EL (cell line): Measurements from ENCODE around the gene CHRNA4.

Experiments
- DNase-seq: peaks from one replicate; pipeline ENCODE4 v3.0.0-alpha.2; 2016

The CHRNA4 gene

DNA sequence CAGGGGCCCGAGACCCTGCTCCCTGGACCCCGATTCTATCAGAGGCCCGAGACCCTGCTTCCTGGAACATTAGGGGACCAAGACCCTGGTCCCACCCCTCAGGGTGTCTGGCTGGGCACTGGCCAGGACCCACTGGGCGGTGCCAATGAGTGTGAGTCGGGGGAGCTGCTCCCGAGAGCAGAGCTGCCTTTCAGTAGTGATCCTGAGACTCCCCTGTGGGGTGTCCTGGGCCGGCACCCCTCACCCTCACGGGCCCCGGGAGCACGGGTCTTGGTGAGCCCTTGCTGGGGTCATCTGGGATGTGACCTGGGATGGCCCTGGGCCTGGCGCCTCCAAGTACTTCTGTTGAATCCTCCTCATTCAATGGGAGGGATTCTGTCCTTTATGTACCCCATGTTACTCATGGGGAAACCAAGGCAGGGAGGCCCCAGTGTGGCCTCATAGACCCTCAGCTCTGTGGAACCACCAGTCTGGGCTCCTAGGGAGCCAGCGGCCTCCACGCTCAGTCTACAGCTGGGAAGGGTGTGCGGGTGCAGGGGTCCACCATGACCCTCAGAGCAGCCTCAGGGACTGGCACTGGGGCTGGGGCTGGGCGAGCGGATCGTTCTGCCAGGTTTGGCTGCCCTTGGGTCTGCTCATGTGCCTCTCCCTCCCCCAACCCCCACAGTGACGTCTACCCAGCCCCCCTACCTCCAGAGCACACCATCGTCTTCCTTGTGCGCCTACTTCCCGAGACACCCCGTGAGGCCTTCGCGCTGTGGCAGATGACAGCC, 42.6 kb downstream of the CHRNA4 start:
- DNase-seq = no peak

DNA sequence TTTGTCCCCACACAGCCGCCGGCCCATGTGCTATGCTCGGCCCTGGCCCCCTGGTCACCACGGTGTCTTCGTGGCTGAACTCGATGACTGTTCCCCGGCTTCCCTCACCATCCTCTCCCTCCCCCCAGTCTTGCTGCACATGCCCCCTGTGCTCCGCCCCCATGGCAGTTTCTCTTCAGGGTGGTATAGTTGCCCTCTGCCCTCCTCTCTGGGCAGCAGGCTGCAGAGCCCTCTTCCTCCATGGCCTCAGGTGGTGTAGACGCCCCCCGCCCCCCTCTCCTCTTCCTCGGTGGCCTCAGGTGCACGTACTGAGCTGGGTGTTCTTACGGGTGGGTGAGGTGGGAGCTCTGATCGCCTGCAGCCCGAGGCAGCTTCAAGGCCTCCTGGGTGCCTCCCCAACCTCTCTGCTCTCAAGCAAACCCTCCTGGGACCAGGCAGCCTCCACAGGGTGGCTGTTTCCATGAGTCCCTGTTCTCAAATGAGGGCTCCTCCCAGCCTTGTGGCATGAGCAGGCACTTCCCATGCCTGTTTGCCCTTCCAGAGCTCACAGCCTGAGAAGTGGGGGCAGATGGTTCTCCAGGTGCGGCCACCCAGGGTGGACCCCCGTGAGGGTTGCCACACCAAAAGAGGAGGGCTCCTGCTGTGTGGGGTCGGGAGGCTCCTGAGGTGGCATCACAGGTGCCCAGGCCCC, 43.4 kb downstream of the CHRNA4 start:
- DNase-seq = no peak

DNA sequence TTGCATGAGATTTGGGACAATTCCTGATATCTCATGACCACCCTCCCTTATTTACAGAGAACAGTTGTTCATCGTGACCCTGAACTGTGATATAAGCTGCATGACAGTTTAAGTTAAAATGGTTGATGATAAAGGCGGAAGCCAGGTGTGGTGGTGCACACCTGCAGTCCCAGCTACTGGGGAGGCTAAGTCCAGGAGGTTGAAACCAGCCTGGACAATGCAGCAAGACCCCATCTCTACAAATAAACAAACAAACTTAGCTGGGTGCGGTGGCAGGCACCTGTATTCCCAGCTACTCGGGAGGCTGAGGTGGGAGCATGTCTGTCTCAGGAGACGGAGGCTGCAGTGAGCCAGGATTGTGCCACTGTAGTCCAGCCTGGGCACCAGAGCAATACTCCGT, 44.1 kb downstream of the CHRNA4 start:
- no peak for DNase-seq

DNA sequence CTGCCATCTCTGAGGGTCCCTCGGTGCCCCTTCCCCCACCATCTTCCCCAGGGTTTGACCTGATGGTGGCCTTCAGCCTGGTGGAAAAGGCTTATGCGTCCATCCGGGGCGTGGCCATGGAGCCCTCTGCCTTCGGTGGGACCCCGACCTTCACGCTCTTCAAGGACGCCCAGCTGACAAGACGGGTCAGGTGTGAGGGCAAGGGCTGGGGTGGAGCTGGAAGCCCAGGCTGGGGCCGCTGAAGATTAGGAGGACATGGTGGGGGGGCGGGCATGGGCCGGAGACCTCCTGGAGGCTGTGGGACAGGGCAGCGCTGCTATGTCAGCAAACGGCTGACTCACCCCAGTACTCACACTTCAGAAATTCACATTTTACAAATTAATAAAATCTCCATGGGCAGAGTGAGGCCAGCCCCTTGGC, 44.6 kb downstream of the CHRNA4 start:
- DNase-seq = no peak

DNA sequence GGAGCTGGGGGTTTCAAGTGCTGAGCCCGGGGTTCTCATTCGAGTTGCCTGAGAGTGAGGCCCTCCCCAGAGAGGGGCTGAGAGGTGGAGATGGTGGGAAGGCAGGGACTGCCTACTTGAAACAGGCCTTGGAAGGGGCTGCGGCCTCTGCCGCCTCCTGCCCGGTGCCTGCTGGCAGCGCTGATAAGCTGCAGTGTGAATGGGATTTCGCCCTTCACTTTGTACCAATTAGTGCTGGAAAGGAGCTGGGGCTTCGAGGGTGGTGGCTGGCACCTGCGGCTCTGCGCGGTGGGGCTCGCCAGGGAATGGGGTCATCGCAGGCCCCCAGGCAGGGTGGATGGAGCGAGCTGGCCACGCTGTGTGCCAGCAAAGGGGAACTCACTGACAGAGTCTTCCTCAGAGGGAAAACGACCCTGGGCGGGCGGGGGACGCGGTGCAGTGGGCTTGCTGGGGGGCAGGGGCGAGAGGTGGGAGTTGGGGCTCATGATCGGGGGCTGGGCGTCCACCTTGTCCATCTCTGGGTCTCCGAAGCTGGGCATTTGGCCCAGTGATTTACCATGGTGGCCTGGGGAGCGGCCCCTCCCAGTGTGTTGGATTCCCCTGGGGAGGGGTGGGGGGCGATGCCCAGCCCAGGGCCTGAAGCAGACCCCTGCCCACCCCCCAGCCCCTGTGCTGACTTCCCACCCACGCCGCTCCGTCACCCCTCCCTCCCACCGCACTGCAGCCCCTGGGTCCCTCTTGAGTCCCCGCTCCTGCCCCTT, 45.2 kb downstream of the CHRNA4 start:
- DNase-seq = no peak

DNA sequence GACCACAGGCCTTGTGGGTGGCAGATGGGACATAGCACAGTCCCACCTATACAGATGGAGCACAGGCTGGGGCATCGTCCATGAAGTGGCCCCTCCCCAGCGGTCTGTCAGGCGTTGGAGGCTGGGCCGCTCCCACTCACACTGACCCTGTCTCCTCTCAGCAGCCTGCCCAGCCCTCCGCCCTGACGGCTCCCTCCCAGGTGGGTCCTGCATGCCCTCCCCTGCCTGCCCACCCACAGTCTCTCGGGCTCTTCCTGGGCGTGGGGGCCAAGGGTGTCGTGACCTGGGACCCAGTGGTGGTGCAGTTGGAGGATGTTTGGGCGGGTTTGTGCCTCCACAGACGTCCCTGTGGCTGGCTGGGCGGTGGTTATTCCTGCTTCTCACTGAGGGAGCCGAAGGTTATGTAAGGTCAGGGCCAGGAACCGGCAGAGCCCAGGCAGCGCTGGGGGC, 45.9 kb downstream of the CHRNA4 start:
- DNase-seq = no peak

DNA sequence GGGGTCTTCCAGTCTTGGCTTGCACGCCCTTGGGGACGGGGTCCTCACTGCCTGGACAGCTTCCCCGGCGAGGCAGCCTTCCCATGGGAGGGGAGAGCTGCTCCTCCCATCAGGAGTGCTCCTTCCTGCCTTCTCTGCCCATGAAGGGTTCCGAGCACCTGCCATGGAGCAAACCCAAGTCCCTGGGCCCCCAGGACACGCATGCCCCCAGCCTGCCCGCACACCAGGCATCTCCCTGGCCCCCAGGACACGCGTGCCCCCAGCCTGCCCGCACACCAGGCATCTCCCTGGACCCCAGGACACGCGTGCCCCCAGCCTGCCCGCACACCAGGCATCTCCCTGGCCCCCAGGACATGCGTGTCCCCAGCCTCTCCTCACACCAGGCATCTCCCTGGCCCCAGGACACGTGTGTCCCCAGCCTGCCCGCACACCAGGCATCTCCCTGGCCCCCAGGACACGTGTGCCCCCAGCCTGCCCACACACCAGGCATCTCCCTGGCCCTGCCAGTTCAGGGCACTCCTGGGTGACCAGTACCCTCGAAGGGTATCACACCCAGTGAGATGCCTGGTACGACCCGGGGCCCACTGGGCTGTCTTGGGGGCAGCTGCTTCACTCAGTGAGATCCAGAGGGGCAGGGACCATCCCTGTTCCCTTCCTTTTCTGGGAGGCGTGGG, 46.4 kb downstream of the CHRNA4 start:
- DNase-seq = no peak

DNA sequence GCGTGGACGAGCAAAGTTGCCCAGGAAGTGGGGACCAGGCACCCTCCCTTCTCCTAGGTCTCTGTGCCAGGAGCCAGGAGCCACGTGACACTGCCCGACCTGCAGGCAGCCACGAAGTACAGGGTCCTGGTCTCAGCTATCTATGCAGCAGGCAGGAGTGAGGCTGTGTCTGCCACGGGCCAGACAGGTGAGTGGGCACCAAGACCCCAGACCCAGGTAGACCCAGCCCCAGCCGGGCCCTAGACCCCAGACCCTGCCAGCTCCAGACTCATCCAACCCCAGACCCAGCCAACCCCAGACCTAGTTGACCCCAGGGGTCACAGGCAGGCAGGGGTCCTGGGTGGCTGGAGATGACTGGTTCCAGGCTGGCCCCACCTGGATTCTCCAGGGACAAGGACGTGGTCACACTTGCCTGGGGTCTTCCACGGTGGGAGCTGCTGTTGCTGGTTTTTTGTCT, 47.1 kb downstream of the CHRNA4 start:
- no peak for DNase-seq

DNA sequence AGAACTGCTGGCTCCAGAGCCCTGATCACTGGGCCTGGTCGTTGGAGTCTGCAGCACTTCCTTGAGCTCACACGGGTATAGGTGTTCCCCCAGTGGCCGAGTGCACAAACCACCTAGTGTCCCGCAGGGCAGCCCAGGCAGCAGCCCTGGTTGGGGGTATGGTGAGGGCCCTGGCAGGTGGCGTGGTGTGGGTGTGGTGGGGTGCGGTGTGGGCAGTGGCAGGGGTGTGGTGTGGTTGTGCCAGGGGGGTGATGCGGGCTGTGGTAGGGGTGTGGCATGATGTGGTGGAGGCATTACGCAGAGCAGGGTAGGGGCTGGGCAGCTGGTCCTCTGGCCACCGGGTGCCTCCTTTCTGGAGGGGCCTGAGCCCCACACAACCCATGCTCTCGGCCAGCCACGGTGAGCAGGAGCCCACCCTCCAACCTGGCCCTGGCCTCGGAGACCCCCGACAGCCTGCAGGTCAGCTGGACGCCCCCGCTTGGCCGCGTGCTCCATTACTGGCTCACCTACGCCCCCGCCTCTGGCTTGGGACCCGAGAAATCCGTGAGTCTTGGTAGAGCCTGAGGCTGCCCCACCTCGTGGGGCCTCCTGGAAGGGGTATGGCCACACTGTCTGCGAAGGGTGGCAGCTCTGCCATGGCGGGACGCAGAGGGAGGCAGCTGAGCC, 47.7 kb downstream of the CHRNA4 start:
- no peak for DNase-seq

DNA sequence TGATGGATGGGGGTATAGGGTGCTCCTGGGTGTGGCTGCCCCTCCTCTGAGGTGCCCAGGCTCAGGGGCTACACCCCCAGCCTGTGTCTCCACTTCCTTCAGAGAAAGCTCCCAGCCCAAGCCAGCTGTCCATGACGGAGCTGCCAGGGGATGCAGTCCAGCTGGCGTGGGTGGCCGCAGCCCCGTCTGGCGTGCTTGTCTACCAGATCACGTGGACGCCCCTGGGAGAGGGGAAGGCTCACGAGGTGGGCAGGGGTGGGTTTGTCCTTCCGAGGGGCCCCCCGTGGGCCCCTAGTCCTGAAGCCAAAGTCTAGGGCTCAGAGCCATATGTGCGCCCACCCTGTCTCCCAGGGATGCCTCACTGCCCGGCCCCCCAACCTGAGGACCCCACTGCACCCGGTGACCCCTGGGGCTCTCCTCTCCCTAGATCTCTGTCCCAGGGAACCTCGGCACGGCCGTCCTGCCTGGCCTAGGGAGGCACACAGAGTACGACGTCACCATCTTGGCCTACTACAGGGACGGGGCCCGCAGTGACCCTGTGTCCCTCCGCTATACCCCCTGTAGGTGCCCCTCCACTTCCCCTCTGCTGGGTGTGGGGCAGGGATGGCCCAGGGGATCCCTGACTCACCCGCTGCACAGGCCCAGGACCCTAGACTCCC, 48.3 kb downstream of the CHRNA4 start:
- no peak for DNase-seq

DNA sequence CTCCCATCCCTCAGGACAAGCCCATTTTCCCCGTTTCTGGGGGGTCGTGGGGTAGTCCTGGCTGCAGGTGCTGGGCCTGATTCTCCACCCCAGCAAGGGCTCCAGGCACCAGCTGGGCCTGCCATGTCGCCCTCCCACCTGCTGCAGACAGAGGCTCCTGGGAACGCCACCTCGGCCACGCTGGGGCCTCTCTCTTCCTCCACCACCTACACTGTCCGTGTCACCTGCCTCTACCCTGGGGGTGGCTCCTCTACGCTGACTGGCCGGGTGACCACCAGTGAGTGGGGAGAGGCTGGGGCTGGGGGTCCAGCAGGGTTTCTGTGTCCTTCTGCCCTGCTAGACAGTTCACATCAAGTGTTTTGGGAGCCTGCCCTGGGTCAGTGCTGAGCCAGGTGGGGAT, 48.9 kb downstream of the CHRNA4 start:
- DNase-seq = no peak

DNA sequence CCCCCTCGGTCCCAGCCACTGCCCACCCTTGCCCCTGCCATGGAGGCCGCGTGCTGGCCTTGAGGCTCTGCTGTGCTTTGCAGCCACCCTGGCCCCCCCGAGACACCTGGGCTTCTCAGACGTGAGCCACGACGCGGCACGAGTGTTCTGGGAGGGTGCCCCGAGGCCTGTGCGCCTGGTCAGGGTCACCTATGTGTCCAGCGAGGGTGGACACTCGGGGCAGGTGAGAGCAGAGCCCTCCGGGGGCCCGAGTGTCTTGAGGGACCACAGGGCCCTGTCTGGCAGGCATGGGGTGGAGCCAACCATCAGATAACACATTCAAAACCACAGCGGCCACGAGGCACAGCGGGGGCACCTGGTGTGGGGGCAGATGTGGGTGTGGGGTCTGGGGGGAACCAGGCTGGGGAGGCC, 49.3 kb downstream of the CHRNA4 start:
- no peak for DNase-seq

DNA sequence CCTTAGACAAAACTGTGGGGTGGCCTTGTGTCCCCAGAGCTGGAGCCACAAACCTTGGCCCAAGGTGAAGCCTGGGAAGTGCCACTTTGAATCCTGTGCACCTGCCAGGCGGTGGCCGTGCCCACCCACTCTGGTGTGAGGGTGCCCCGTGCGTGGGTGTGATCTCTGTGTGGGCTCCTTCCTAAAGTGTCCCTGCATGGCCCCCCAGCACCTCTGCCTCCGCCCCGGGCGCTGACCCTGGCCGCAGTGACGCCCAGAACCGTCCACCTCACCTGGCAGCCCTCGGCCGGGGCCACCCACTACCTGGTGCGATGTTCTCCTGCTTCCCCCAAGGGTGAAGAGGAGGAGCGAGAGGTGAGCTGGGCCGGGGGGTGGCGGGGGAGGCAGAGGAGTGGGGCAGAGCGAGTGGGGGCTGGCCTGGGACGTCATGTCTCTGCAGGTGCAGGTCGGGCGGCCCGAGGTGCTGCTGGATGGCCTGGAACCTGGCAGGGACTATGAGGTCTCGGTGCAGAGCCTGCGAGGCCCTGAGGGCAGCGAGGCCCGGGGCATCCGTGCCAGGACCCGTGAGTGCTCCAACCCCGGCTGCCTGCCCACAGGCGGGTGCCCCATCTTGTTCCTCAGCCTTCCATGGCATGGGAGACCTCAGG, 49.8 kb downstream of the CHRNA4 start:
- DNase-seq = no peak

DNA sequence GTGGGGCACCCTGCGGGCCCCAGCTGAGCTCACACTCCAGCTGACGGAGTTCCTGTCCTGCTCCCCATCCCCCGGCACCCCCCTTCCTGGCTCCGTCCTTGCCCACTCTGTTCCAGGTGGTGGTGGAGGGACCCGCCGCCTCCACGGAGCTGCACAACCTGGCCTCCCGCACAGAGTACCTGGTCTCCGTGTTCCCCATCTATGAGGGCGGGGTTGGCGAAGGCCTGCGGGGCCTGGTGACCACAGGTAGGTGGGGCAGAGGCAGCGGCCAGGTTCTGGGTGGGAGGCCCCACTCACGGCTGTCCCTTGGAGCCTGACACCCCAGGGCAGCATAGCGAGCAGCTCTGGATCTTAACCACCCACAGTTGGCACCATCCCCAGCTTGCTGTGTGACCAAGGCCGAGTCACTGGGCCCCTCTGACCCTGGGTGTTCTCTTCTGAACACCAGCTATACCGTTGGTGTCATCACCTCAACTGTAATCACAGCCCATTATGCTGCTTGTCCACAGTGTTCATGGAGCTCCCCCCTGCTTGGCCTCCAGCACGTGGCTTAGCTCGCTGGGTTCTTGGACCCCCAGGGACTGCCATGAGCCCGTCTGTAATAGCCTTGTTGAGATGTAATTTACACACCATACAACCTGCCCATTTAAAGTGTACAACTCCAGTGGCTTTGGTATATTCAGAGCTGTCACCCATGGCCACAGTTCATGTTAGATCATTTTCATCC, 50.7 kb downstream of the CHRNA4 start:
- no peak for DNase-seq

DNA sequence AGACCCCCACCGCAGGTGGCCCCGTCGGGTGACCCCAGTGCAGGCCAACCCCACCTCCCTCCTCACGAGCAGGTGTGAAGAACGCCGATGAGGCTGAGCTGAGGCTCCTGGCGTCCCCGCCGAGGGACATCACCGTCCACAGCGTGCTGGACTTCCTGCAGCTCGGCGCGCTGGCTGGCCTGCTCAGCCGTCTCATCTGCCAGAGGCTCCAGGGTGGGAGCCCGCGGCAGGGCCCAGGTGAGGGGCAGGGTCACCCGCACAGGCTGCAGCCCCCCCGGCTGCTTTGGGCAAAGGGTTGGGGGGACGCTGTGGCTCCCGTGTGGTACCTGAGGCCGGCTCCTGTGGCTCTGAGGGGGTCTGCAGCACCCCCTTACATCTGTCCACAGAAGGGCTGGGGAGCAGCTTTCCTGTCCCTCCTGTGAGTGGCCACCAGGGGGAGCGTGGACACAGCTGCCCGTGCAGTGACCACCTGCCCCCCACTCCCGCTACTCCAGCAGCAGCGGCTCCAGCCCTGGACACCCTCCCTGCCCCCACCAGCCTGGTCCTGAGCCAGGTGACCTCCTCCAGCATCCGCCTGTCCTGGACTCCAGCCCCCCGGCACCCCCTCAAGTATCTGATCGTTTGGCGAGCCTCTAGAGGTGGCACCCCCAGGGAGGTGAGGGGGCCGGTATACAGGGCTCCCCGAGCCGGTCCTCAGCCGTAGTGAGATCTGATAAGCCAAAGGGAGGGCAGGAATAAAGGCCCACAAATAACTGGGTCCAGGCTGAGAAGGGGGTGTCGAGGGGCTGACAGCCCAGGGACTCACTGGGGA, 51.7 kb downstream of the CHRNA4 start:
- peak; percentile 39 for DNase-seq

DNA sequence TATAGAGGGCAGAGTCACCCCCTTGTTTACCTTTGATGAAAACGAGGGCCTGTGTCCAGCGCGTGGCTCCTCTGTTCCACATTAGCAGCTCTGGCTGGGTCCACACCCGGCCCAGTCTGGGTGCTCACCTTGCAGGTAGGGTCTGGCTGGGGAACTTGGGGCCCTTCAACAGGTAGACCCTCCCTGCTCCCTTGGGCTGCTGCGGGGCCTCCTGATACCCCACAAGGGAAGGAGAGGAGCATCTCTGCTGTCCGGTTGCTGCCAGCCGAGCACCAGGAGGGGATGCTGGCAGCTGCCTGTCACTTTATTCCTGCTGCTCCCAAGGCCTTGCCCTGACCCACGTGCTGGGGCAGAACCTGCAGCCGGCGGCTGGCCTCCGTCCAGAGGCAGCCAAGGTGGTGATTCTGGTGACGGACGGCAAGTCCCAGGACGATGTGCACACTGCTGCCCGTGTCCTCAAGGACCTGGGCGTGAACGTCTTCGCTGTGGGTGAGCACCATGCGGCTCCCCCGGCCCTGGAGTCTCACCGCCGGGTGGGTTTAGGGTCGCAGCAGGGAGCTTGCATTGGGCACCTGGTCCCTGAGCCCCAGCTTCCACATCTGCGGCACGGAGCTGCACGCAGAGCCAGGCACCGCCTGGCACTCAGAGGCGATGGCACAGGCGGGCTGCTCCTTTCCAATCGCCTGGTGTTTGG, 52.8 kb downstream of the CHRNA4 start:
- no peak for DNase-seq

DNA sequence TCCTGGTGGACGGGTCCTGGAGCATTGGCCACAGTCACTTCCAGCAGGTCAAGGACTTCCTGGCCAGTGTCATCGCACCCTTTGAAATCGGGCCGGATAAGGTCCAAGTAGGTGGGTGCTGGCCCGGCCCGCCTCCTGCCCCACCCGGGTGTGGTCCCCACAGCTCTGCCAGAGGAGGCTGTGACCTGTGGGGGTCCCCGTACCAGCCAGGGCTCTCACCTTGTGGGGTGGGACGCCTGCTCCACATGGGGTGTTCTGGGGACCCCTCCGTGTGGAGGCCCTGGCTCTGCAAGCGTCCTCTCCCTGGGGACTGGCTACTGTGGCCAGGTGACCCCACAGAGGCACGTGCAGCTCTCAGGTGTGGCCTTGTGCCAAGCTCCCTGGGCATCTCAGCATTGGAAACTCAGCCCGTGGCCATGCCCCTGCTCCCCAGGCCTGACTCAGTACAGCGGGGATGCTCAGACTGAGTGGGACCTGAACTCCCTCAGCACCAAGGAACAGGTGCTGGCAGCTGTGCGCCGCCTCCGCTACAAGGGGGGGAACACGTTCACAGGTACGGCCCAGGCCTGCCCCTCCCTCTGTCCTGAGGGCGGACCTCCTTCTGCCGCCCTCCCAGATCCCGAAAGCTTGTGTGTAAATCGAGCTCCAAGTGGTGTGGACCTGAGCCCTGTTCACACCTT, 53.5 kb downstream of the CHRNA4 start:
- no peak for DNase-seq
